ENCODE results near the gene VSIG10.

VSIG10 gene

DNA sequence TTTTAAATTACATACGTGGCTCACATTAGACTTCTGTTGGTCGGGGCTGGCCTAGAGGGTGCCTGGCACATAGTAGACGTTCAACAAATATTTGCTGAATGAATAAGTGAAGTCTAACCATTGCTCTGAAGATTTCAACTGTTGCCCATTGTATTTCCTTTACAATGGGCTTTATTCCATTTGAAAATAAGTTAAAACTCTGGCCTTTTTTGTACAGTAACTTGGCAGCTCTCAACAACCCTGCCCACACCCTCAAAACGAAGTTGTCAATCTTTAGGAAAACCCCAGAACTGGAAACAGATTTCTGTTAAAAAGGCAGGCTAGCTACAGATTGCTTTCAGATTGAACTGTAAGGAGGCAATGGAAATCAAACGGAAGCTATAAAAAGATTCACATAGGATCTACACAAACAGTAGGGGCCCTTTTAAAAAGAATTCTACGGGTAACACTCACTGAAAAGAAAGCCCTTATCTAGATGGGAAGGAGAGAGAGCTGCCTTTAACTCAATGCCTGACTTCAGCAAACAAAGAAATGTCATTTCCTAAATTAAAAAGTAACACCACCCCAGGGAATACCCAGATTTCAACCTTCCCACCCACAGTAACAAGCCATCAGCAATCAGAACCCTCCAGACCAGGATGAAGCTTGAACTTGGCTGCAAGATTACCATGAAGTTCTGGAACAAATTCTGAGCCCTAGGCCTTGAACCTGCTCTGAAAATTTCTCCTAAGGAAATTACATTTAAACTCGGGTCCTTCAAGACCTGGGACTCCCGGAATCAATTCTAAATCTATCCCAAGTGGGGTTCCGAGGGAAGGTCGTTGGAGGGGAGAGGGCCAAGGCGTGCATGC lies 44.2 kb downstream of the VSIG10 start:
- peak; percentile 80 for DNase-seq (ENCODE audit: low read depth)

DNA sequence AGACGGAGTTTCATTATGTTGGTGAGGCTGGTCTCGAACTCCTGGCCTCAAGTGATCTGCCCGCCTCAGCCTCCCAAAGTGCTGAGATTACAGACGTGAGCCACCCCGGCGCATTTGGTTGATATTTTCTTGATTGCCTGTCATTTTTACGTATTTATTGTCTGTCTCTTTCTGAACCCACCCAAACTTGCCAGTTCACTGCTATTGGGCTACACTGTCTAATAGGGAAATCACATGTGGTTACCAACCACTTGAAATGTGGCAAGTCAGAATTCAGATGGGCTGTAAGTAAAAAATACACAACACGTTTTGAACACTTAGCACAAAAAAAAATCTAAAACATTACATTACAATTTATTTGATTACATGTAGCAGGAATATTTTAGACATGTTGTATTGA lies 44.9 kb downstream of the VSIG10 start:
- no peak for DNase-seq (ENCODE audit: low read depth)

GRCh38 chr12:118058227-118058626 lies 45.6 kb downstream of the VSIG10 start:
- no peak for DNase-seq (ENCODE audit: low read depth)

GRCh38 chr12:118055865-118056773 lies 47.7 kb downstream of the VSIG10 start:
- DNase-seq (ENCODE audit: low read depth): no peak

DNA sequence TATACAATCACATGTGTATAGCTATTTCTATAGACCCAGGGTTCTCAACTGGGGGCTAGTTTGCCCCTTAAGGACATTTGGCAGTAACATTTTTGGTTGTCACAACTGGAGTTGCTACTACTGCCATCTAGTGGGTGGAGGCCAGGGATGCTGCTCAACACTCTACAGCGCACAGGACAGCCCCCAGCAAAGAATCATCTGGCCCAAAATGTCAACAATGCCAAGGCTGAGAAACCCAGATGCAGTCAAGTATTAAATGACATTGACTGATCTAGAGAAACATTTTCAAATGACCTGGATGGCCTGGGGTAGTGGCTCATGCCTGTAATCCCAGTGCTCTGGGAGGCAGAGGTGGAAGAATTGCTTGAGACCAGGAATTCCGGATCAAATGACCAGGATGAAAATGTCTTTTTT lies 48.7 kb downstream of the VSIG10 start:
- peak; percentile 45 for DNase-seq (ENCODE audit: low read depth)

DNA sequence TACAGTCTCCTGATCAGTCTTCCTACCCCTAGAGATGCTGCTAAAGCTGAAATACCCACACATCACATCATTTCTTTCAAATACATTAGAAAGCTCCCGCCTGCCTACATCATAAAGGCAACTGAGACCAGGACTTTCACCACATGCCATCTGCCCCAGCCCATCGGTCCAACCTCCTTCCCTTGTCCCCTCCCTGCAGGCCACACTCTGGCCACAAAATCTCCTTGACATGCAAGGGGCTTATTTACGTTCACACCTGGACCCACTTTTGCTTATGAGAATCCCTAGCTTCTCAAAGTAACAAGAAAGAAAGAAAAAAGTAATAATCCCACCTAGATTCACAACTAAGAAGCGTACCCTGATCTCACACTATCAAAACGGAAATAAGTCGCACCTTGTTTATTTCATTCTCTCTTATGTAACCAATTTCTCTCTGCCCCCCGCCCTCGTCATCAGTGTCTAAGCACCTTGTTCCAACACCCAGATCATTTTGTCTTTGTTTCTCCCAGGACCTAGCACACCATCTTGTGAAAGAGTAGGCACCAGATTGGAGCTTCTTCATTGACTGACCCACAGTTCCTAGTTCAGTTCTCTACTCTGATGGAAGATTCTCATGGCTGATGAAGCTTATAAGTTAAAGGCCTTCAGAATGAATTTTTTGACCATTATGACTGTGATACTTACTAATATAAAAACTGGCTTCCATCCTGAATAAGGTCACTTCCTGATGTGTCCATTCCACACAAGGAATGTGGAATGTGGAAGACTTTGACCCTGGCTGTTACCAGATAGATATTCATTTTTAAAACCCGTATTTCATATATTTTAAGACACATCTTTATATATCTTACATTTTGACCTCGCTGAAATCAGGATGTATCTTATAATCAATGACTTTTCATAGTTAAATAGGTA lies 50.5 kb downstream of the VSIG10 start:
- DNase-seq (ENCODE audit: low read depth): peak; percentile 69

- peak; percentile 99 for DNase-seq (ENCODE audit: low read depth)
These were observed 51.3 kb downstream of the VSIG10 start for GRCh38 chr12:118052324-118053070.

GRCh38 chr12:118050972-118051910 lies 52.6 kb downstream of the VSIG10 start:
- DNase-seq (ENCODE audit: low read depth): no peak

- no peak for DNase-seq (ENCODE audit: low read depth)
These were observed 57.4 kb downstream of the VSIG10 start for GRCh38 chr12:118046430-118046829.

DNA sequence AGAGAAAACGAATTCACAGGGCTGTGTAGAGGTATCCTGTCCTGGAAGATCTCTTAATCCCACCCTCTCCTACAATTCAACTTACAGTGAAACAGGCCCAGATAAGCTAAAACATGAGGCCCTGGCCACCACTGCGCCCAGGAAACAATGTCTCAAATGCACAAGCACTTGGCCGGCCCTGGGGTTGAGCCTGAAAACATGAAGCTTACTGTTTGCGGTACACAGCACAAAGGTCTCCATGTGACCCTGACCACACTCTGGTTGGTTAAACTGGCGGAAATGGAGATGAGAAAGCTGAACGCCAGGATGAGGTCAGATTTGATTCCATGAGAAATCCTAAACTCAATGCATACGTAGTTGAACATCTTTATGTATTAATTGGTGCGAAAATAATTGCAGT lies 59.2 kb downstream of the VSIG10 start:
- no peak for DNase-seq (ENCODE audit: low read depth)

- DNase-seq (ENCODE audit: low read depth): no peak
These were observed 59.7 kb downstream of the VSIG10 start for GRCh38 chr12:118044075-118044474.

DNA sequence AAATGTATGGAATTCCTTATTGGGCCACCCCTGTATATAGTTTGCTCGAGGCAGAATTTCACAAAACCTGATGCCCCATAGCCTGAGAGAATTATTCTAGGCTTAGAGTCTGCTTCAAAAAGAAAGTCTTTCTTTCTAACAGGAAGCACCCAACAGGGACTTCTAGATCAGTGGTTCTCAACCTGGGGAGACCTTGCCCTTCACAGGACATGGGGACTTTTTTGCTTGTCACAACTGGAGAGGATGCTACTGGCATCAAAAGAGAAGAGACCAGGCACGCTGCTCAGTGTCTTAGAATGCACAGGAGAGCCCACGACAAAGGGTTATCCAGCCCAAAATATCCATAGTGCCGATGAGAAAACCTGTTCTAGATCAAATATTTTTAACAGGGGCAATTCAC lies 61.7 kb downstream of the VSIG10 start:
- no peak for DNase-seq (ENCODE audit: low read depth)

DNA sequence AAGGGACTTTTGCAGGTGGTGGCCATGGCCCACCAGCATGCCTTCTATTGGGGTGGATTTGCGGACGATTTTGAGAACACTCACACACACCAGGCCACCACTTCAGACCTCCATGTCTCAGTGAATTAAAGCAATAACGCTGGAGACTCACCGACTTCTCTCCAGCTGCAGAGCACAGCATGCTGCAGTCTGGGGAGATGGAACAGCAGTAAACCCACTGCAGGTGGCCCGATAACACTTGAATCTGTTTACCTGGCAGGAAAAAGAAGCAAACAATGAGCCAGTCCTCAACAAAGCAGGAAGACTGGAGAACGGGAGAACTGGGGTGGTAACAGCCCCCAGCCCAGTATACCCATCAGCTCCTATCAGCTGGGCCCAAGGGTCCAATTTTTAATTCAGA lies 65.7 kb downstream of the VSIG10 start:
- DNase-seq (ENCODE audit: low read depth): no peak

- DNase-seq (ENCODE audit: low read depth): no peak
These were observed 67.0 kb downstream of the VSIG10 start for GRCh38 chr12:118036672-118037411.

DNA sequence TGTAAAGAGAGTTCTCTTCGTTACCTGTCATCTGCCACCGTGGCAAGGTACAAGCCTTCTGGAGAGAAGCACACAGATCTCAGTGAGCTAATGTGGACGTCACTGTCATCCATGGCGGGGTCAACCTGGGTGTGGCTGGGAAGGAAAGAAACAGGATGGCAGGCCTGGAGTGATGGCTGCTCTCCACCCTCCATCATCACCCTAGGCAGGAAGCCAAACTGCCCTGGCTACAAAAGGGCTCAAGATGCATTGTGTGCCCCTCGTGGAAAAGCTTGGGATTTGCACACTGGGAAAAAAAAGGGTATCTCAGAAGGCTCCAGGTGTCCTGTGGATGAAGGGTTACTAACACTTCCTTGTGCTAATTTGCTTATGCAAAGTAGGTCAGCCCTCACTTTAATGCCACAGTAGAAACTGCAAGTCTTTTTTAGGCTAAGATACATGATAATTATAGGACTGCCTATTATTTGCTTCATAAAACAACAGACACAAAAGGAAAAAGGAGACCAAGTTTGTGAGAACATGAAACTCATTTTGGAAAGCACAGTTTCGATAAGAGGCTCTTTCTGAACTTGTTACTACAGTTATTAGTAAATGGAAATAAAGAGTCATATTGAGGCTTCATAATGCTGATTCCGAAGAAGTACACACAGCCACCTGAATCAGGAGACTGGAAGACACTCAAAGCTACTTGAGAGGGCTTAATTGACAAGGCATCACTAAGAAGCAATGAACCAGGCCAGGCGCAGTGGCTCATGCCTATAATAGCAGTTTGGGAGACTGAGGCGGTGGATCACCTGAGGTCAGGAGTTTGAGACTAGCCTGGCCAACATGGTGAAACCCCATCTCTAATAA lies 68.4 kb downstream of the VSIG10 start:
- DNase-seq (ENCODE audit: low read depth): peak; percentile 55

GRCh38 chr12:118034429-118035189 lies 69.2 kb downstream of the VSIG10 start:
- DNase-seq (ENCODE audit: low read depth): peak; percentile 78

GRCh38 chr12:118033902-118034301 lies 69.9 kb downstream of the VSIG10 start:
- DNase-seq (ENCODE audit: low read depth): peak; percentile 34

DNA sequence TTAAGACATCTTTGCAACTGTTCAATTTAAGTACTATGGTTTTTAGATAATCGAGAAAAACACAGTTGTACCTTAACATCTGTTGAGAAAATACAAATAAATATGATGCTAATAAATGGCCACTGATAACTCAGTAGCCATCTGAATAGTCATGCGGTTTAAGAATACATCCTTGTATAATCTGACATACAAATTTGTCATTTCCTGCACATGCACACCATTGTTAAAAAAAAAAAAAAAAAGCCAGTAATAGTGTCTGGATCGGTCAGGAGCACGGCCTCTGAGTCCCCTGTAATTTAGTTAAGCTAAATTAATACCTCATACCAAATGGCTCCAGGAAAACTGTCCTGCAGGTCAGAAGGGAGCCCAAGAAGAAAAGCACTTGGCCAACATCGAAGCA lies 70.5 kb downstream of the VSIG10 start:
- peak; percentile 27 for DNase-seq (ENCODE audit: low read depth)

Measured in EH (cell line).